ENCODE data around the gene NPHS1.

DNA sequence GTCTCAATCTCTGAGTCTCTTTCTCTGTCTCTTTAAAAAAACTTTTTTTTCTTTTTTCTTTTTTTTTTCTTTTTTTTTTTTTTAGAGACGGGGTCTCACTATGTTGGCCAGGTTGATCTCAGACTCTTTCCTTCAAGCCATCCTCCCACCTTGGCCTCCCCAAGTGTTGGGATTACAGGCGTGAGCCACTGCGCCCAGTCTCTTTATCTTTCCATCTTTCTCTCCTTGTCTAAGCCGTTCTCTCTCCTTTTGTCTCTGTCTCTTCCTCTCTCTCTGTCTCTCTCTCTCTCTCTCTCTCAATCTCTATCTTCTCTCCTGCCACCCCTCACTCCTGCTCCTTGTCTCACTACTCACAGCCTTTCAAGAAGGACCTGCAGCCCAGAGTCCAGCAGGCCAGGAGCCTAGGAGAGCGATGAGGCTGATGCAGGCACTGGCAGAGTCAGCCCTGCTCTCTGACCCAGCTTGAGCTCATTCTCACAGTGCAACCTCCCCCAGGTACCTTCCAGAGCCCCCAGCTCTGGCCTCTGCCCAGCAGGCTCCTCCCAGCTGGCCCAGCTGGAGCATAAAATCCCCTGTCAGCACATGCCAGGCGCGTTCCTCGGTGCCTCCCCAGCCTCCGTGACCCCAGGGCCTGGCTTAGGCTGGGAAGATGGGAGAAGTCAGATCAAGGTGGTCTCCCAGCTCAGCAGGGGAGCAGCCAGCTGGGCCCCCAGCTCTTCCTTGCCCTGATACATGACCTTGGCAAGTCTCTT lies at the start of gene NPHS1:
- TF ChIP-seq CTCF (IDR thresholded peaks at IDR 0.05) (no peak), POLR2A (IDR thresholded peaks at IDR 0.05) (no peak)

All from vagina (tissue), 2 donors.